KMS-11 (cell line): ENCODE measurements around the gene C14orf93.
"Not testable (repeated sequence)": the region's sequence is repeated elsewhere in the genome, so short reads cannot be mapped to it uniquely, and the experiment has no call there.

Experiments used
- H2AFZ ChIP-seq: fragments of 200-600 bp; sonication (generic); 2 replicates; pipeline ENCODE4 v1.6.1; 2016; ENCODE audit warnings: antibody characterized with exemption, mixed run types, low read depth
- H3K27ac ChIP-seq: fragments of 200-600 bp; sonication (generic); 2 replicates; pipeline ENCODE4 v1.6.1; 2016; ENCODE audit warnings: mild to moderate bottlenecking, mixed run types
- H3K27me3 ChIP-seq: fragments of 200-600 bp; sonication (generic); 2 replicates; pipeline ENCODE4 v1.6.1; 2017; ENCODE audit warnings: mild to moderate bottlenecking, low read depth, mixed run types, moderate library complexity; ENCODE audit not compliant: insufficient read depth
- H3K36me3 ChIP-seq: fragments of 200-600 bp; sonication (generic); 2 replicates; pipeline ENCODE4 v1.6.1; 2017; ENCODE audit warnings: mild to moderate bottlenecking, mixed run types; ENCODE audit not compliant: insufficient read depth
- H3K4me1 ChIP-seq: fragments of 200-600 bp; sonication (generic); 2 replicates; pipeline ENCODE4 v1.6.1; 2016; ENCODE audit warnings: mild to moderate bottlenecking, low read depth, mixed run types; ENCODE audit not compliant: poor library complexity, severe bottlenecking
- H3K4me2 ChIP-seq: fragments of 200-600 bp; sonication (generic); 2 replicates; pipeline ENCODE4 v1.7.0; 2016; ENCODE audit warnings: mild to moderate bottlenecking, mixed run types
- H3K4me3 ChIP-seq: fragments of 200-600 bp; sonication (generic); IDR thresholded peaks from 2 replicates; pipeline ENCODE4 v1.6.1; 2017; ENCODE audit warnings: low read depth, low read length, mixed read lengths; ENCODE audit not compliant: insufficient read depth
- H3K79me2 ChIP-seq: fragments of 200-600 bp; sonication (generic); 2 replicates; pipeline ENCODE4 v1.6.1; 2016; ENCODE audit warnings: low read depth, mixed run types; ENCODE audit not compliant: insufficient read depth
- H3K9ac ChIP-seq: fragments of 200-600 bp; sonication (generic); 2 replicates; pipeline ENCODE4 v1.6.1; 2016; ENCODE audit warnings: mild to moderate bottlenecking, mixed run types
- H4K20me1 ChIP-seq: fragments of 200-600 bp; sonication (generic); 2 replicates; pipeline ENCODE4 v1.6.1; 2016; ENCODE audit warnings: mild to moderate bottlenecking, mixed run types; ENCODE audit not compliant: insufficient read depth
- TF ChIP-seq, protein P1 (sequence below): fragments of 200-600 bp; sonication (generic); conservative IDR thresholded peaks from 2 replicates; pipeline ENCODE4 v1.6.1; 2017; ENCODE audit warnings: low read depth, mild to moderate bottlenecking, antibody characterized with exemption, low read length, moderate library complexity, mixed read lengths

Gene C14orf93

DNA sequence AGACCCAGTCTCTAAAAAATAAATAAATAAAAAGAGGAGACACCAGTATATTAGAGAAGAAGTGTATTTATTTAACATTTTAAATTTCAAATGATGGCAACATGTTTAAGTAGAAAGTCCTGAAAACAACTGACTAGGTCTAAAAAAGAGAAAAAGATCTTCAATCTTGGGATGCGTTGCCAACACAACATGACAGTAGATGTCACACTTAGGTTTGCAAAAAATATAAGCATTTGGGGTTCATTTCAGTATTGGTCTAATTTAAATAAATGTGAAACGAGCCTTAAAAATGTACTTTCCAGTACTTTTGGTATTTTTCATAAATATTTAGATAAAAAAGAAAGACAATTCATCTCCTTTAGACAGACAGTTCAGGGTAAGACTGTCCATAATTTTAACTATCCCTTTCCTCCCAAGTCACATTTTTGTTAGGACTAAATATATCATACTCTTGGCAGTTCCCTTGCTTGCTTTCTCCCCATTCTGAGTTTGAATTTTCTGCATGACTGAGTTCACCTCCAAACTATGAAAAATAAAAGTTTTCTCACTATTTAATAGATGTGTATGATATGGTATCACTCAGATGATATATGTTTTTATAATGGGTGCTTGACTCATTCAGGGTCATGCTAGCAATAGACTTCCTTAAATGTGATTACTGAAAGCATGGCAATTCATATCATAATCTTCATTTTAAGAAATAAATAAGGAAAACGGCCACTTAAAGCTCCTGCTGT, 4.3 kb downstream of the C14orf93 start:
- Histone ChIP-seq H3K4me3 (no peak overlapping the region), H3K4me2 (peak overlapping the region; percentile 96), H3K36me3 (no peaks in the 10 kb centered on the region), H3K79me2 (no peaks in the 10 kb centered on the region), H2AFZ (no peak overlapping the region), H3K4me1 (peaks cover 31% of the 10 kb centered on the region), H3K27ac (peak overlapping the region; percentile 96; the same call in 1 of the 2 replicates), H3K9ac (peak overlapping the region; percentile 95; the same call in 1 of the 2 replicates), H3K27me3 (no peaks in the 10 kb centered on the region), H4K20me1 (no peaks in the 10 kb centered on the region)
- TF ChIP-seq, protein P1, sequence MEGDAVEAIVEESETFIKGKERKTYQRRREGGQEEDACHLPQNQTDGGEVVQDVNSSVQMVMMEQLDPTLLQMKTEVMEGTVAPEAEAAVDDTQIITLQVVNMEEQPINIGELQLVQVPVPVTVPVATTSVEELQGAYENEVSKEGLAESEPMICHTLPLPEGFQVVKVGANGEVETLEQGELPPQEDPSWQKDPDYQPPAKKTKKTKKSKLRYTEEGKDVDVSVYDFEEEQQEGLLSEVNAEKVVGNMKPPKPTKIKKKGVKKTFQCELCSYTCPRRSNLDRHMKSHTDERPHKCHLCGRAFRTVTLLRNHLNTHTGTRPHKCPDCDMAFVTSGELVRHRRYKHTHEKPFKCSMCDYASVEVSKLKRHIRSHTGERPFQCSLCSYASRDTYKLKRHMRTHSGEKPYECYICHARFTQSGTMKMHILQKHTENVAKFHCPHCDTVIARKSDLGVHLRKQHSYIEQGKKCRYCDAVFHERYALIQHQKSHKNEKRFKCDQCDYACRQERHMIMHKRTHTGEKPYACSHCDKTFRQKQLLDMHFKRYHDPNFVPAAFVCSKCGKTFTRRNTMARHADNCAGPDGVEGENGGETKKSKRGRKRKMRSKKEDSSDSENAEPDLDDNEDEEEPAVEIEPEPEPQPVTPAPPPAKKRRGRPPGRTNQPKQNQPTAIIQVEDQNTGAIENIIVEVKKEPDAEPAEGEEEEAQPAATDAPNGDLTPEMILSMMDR = no peak

DNA sequence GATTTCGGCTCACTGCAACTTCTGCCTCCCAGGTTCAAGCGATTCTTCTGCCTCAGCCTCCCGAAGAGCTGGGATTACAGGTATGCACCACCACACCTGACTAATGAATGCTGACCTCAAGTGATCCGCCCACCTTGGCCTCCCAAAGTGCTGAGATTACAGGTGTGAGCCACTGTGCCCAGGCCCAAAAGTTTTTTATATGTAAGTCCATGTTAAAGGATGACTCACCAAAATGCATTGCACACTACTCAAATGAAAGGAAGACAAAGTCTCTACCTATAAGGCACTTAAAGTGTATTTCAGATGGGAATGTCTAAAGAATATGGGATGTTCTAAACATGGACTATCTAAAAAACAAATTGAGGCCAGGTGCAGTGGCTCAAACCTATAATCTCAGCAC, 5.7 kb downstream of the C14orf93 start:
- not testable (repeated sequence) for H3K4me3 ChIP-seq, H3K27ac ChIP-seq, H3K27me3 ChIP-seq, H4K20me1 ChIP-seq, H2AFZ ChIP-seq, H3K4me2 ChIP-seq, H3K36me3 ChIP-seq, H3K79me2 ChIP-seq, H3K9ac ChIP-seq
- H3K4me1 ChIP-seq = peaks cover 30% of the 10 kb centered on the region

DNA sequence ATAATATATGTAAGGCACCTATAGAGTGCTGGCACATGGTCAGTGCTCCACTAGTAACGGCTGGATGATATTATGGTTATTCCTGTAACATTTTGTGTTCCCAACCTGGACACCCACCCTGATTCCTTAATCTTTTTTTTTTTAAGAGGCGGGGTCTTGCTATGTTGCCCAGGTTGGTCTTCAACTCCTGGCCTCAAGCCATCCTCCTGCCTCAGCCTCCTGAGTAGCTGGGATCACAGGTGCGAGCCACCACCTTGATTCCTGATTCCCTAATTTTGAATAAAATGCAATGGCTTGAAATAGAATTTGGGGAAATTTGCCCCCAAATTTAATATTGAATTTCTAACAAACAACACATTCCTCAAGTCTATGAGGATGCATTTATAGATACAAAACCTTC, 7.4 kb downstream of the C14orf93 start:
- H3K27me3 ChIP-seq = no peaks in the 10 kb centered on the region
- no peaks in the 10 kb centered on the region for H3K36me3 ChIP-seq
- peaks cover 15% of the 10 kb centered on the region for H3K4me1 ChIP-seq
- no peak overlapping the region for H3K4me2 ChIP-seq
- no peak overlapping the region for H2AFZ ChIP-seq
- H3K9ac ChIP-seq = no peak overlapping the region
- H3K27ac ChIP-seq = no peak overlapping the region
- TF ChIP-seq, protein P1 = no peak
- H3K4me3 ChIP-seq = no peak overlapping the region
- H4K20me1 ChIP-seq = no peaks in the 10 kb centered on the region
- no peaks in the 10 kb centered on the region for H3K79me2 ChIP-seq

DNA sequence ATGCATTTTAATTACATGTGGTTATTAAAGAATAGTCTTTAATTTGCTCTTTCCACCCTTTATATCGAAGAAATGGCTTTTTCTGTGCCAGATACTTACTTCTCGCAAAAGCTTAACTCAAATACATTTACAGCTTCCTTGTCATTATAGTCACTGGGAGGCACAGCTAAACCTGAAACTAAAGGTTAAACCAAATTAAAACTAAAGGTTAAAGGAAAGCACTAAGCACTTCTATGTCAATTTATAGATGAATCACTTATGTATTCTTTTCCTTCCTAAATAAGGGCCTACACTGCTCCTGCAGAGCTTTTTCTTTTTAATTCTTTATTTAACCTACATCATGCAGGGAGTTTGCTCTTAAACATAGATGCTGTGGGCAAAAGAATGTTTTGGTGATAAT, 9.1 kb downstream of the C14orf93 start:
- Histone ChIP-seq H4K20me1 (no peaks in the 10 kb centered on the region), H3K4me3 (no peak overlapping the region), H3K9ac (no peak overlapping the region), H3K4me1 (peaks cover 7% of the 10 kb centered on the region), H3K27ac (no peak overlapping the region), H3K79me2 (no peaks in the 10 kb centered on the region), H3K36me3 (no peaks in the 10 kb centered on the region), H3K4me2 (no peak overlapping the region), H3K27me3 (no peaks in the 10 kb centered on the region), H2AFZ (no peak overlapping the region)
- TF ChIP-seq, protein P1 = no peak

DNA sequence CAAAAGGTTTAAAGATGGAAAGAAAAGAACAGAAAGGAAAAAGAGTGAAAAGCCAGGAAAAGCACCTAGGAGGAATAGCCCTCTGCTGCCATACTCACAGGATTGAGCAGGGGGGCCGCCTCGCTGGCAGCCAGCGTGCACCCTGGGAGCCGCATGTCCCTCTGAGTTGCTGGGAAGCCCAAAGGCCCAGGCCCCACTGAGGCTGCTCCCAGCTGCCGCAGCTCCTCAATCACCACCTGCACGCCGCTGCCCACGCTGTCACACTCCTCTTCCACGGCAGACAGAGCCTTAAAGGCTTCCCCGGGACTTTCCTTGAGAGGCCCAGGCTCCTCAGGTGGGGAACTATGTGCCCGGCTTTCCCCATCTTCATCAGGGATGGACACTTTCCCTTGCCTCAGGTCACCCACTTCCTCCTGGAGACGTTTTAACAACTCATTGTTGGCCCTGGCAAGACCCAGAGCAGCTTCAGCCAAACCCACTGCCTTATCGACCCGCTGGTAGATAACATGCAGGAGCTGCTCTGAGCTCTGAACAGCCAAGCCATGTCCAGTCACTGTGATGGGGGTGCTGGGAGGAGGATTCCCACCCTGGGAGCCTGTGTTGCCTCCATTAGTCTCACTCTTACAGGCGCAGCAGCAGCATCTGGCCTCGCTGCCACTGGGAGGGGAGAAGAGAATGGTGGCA, 11.5 kb downstream of the C14orf93 start:
- no peaks in the 10 kb centered on the region for H4K20me1 ChIP-seq
- no peak overlapping the region for H2AFZ ChIP-seq
- H3K27me3 ChIP-seq = no peaks in the 10 kb centered on the region
- H3K36me3 ChIP-seq = no peaks in the 10 kb centered on the region
- H3K4me3 ChIP-seq = no peak overlapping the region
- H3K79me2 ChIP-seq = no peaks in the 10 kb centered on the region
- H3K27ac ChIP-seq = no peak overlapping the region
- TF ChIP-seq, protein P1 = no peak
- H3K4me2 ChIP-seq = no peak overlapping the region
- H3K9ac ChIP-seq = no peak overlapping the region
- peaks cover 6% of the 10 kb centered on the region for H3K4me1 ChIP-seq
